Trophoblast cell (in vitro differentiated cells and primary cell): ENCODE measurements around the gene FGD4.

ENCODE experiments used
- DNase-seq, 2 donors: peaks; one replicate each; pipeline ENCODE4 v3.0.0-alpha.2; 2016
- H2AFZ ChIP-seq: 2 replicates; pipeline ENCODE4 v1.6.1; 2013; ENCODE audit warnings: low read length, moderate library complexity, mild to moderate bottlenecking; ENCODE audit not compliant: insufficient read depth, poor library complexity
- H2AK5ac ChIP-seq: 2 replicates; pipeline ENCODE4 v1.6.1; 2013; ENCODE audit warnings: mild to moderate bottlenecking, low read length
- H2BK120ac ChIP-seq: 2 replicates; pipeline ENCODE4 v1.6.1; 2013; ENCODE audit warnings: low read length, mild to moderate bottlenecking, moderate library complexity; ENCODE audit not compliant: insufficient read depth, poor library complexity
- H2BK12ac ChIP-seq: 2 replicates; pipeline ENCODE4 v1.6.1; 2013; ENCODE audit warnings: mild to moderate bottlenecking, low read length, moderate library complexity
- H2BK5ac ChIP-seq: 2 replicates; pipeline ENCODE4 v1.6.1; 2013; ENCODE audit warnings: low read length, low read depth, moderate library complexity, mild to moderate bottlenecking; ENCODE audit not compliant: poor library complexity
- H3K14ac ChIP-seq: 2 replicates; pipeline ENCODE4 v1.6.1; 2013; ENCODE audit warnings: mild to moderate bottlenecking, low read length
- H3K18ac ChIP-seq: 2 replicates; pipeline ENCODE4 v1.6.1; 2013; ENCODE audit warnings: mild to moderate bottlenecking, low read length
- H3K23ac ChIP-seq: 2 replicates; pipeline ENCODE4 v1.6.1; 2013; ENCODE audit warnings: low read length
- H3K27ac ChIP-seq: 2 replicates; pipeline ENCODE4 v1.5.1; 2013; ENCODE audit warnings: low read depth, mild to moderate bottlenecking, inconsistent platforms, low read length, moderate library complexity
- H3K27me3 ChIP-seq: 2 replicates; pipeline ENCODE4 v1.6.1; 2013; ENCODE audit warnings: inconsistent platforms, mild to moderate bottlenecking, low read length, moderate library complexity; ENCODE audit not compliant: insufficient read depth
- H3K36me3 ChIP-seq, 2 experiments: 1 replicate in 1 of 2; 2 replicates in 1 of 2; pipeline ENCODE4 v1.6.1; 2013; ENCODE audit warnings: low read length in 2 of 2, mild to moderate bottlenecking in 2 of 2, moderate library complexity in 1 of 2; ENCODE audit not compliant: insufficient read depth in 2 of 2, control insufficient read depth in 1 of 2
- H3K4ac ChIP-seq: 2 replicates; pipeline ENCODE4 v1.6.1; 2013; ENCODE audit warnings: low read depth, mild to moderate bottlenecking, low read length, moderate library complexity
- H3K4me1 ChIP-seq, 2 experiments: 1 replicate in 1 of 2; 2 replicates in 1 of 2; pipeline ENCODE4 v1.6.1; 2013; ENCODE audit warnings: low read length in 2 of 2, mild to moderate bottlenecking in 2 of 2, moderate library complexity in 1 of 2; ENCODE audit not compliant: insufficient read depth in 2 of 2, control insufficient read depth in 1 of 2
- H3K4me2 ChIP-seq: 2 replicates; pipeline ENCODE4 v1.6.1; 2013; ENCODE audit warnings: inconsistent platforms, mild to moderate bottlenecking, low read length, moderate library complexity
- H3K4me3 ChIP-seq: 2 replicates; pipeline ENCODE4 v1.5.1; 2013; ENCODE audit warnings: mild to moderate bottlenecking, low read depth, low read length, inconsistent platforms
- H3K79me1 ChIP-seq: one replicate; pipeline ENCODE4 v1.6.1; 2013; ENCODE audit warnings: low read length
- H3K79me2 ChIP-seq: 2 replicates; pipeline ENCODE4 v1.6.1; 2013; ENCODE audit warnings: low read length, mild to moderate bottlenecking; ENCODE audit not compliant: control insufficient read depth, insufficient read depth, poor library complexity
- H3K9ac ChIP-seq: 2 replicates; pipeline ENCODE4 v1.6.1; 2013; ENCODE audit warnings: mild to moderate bottlenecking, low read length
- H3K9me3 ChIP-seq: 2 replicates; pipeline ENCODE4 v1.6.1; 2013; ENCODE audit warnings: low read depth, mild to moderate bottlenecking, control low read depth, inconsistent platforms, low read length; ENCODE audit not compliant: insufficient read depth
- H4K12ac ChIP-seq: 2 replicates; pipeline ENCODE4 v1.6.1; 2013; ENCODE audit warnings: low read depth, mild to moderate bottlenecking, low read length, moderate library complexity
- H4K8ac ChIP-seq: 2 replicates; pipeline ENCODE4 v1.6.1; 2013; ENCODE audit warnings: low read depth, mild to moderate bottlenecking, low read length, moderate library complexity
- H4K91ac ChIP-seq: one replicate; pipeline ENCODE4 v1.6.1; 2013; ENCODE audit warnings: low read depth, mild to moderate bottlenecking, low read length, moderate library complexity
- WGBS: extraction: QIAGEN DNeasy Blood & Tissue Kit; methylation state at CpG from one replicate; pipeline ENCODE4 v1.1.7; 2013; ENCODE audit warnings: missing lambda C conversion rate; ENCODE audit not compliant: insufficient read length, insufficient coverage; ENCODE audit errors: extremely low coverage; 5-methylcytosine and 5-hydroxymethylcytosine counted together

FGD4 gene

DNA sequence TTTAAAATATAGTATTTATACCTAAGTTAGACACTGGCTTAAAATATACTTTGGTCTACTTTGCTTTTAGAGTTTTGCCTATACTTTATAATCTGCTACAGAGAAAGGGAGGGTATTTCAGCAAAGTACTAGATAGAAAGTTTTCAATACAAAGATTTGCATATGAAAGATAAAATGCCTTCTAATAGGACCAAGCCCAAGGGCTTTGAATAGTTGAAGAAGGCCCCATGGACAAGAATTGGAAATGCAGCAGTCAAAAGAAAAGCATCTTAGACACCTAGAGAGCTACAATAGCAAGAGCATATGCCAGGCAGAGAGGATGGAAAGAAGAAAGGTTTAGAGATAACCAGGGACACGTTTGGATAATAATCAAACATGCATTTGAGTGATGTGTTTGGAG lies 196.7 kb downstream of the FGD4 start:
- no peak overlapping the region for H3K9ac ChIP-seq
- no peak overlapping the region for H2AK5ac ChIP-seq
- H3K14ac ChIP-seq, result no peak overlapping the region
- no peak overlapping the region for H3K18ac ChIP-seq
- no peaks in the 10 kb centered on the region for H3K79me2 ChIP-seq
- no peak overlapping the region for H4K12ac ChIP-seq
- DNase-seq, result no peak
- no peak overlapping the region for H4K91ac ChIP-seq
- no peaks in the 10 kb centered on the region for H3K36me3 ChIP-seq
- no peaks in the 10 kb centered on the region for H3K79me1 ChIP-seq
- WGBS, result no CpG with 5 or more reads among the region's 1 CpG
- H2BK5ac ChIP-seq, result no peak overlapping the region
- no peak overlapping the region for H3K4ac ChIP-seq
- no peaks in the 10 kb centered on the region for H3K27me3 ChIP-seq
- no peaks in the 10 kb centered on the region for H3K9me3 ChIP-seq
- H3K23ac ChIP-seq, result no peak overlapping the region
- no peak overlapping the region for H2AFZ ChIP-seq
- H3K4me2 ChIP-seq, result no peak overlapping the region
- no peak overlapping the region for H3K27ac ChIP-seq
- H3K4me3 ChIP-seq, result no peak overlapping the region
- no peak overlapping the region for H2BK120ac ChIP-seq
- no peak overlapping the region for H2BK12ac ChIP-seq
- H4K8ac ChIP-seq, result no peak overlapping the region
- no peaks in the 10 kb centered on the region for H3K4me1 ChIP-seq

DNA sequence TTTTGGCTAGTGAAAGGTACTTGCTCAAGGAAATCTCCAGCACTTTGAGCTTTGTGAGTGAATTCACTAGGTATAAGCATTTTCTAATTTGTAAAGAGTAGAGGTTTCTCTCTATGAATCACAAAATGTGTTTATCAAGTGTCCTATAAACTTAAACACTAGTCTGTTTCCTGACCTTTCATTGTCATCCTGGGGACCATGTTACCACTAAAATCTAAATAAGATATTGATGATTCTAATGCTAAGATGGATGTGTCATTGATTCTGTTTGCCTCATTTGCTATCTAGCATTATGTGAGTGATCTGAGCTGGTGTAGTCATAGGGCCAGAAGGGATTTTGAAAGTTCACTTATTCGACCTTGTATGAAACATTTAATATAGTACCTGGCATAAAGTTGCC lies 199.3 kb downstream of the FGD4 start:
- WGBS, result no CpG with 5 or more reads among the region's 1 CpG
- Histone ChIP-seq H3K36me3 (no peaks in the 10 kb centered on the region), H2AK5ac (no peak overlapping the region), H4K91ac (no peak overlapping the region), H3K4me1 (peaks cover 1 to 2% of the 10 kb centered on the region in 2 experiments), H3K4me3 (no peak overlapping the region), H2BK12ac (no peak overlapping the region), H3K27me3 (no peaks in the 10 kb centered on the region), H2AFZ (no peak overlapping the region), H3K27ac (no peak overlapping the region), H3K18ac (no peak overlapping the region), H4K12ac (no peak overlapping the region), H3K9me3 (no peaks in the 10 kb centered on the region), H3K4ac (no peak overlapping the region), H3K4me2 (no peak overlapping the region), H3K79me2 (peaks cover 1% of the 10 kb centered on the region), H2BK5ac (no peak overlapping the region), H3K79me1 (peaks cover 3% of the 10 kb centered on the region), H3K9ac (no peak overlapping the region), H3K23ac (no peak overlapping the region), H2BK120ac (no peak overlapping the region), H3K14ac (no peak overlapping the region), H4K8ac (no peak overlapping the region)
- DNase-seq, result no peak

DNA sequence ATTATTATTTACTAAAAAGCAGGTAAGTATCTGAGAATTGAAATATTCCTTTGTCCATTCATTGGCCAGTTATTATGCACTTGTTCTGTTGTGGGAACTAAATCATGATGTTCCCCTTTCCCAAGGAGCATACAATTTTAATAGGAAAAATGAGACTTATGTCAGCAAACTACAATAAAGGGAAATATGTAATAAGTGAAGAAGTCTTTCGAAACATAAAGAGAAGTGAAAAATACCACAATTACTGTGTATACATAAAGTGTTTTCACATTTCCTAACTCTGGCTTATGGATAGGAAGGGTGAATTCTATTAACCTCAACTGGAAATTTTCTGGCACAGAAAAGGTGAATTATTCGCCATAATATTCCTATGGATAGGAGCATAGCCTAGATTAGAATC lies 201.3 kb downstream of the FGD4 start:
- Histone ChIP-seq H4K91ac (no peak overlapping the region), H3K4me1 (peaks cover 6 to 7% of the 10 kb centered on the region in 2 experiments), H3K23ac (no peak overlapping the region), H4K12ac (no peak overlapping the region), H3K27me3 (no peaks in the 10 kb centered on the region), H3K14ac (no peak overlapping the region), H3K9me3 (no peaks in the 10 kb centered on the region), H2BK5ac (no peak overlapping the region), H3K4ac (no peak overlapping the region), H2BK120ac (no peak overlapping the region), H2AFZ (no peak overlapping the region), H3K79me1 (peaks cover 7% of the 10 kb centered on the region), H3K27ac (no peak overlapping the region), H3K79me2 (peaks cover 4% of the 10 kb centered on the region), H3K36me3 (no peaks in the 10 kb centered on the region), H3K18ac (no peak overlapping the region), H3K4me3 (no peak overlapping the region), H3K9ac (no peak overlapping the region), H2BK12ac (no peak overlapping the region), H3K4me2 (no peak overlapping the region), H4K8ac (no peak overlapping the region), H2AK5ac (no peak overlapping the region)
- WGBS, result no CpG with 5 or more reads among the region's 2 CpGs
- no peak for DNase-seq

DNA sequence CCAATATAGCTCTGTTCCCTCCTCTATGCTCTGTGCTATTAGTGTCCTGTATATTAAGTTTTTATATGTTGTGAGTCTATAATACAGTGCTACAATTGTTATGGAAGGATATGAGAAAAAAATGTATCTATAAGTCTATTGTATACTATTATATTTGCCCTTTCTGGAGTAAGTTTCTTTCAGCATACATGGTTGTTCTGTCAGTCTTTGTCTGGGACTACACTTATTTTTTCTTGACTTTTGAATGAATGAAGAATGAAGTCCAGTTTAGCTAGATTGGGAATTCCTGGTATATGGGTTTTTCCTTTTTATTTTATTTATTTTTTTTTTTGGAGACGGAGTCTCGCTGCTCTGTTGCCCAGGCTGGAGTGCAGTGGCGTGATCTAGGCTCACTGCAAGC lies 203.7 kb downstream of the FGD4 start:
- Histone ChIP-seq H4K8ac (no peak overlapping the region), H2BK5ac (no peak overlapping the region), H3K4me1 (peaks cover 6 to 10% of the 10 kb centered on the region in 2 experiments), H2AFZ (no peak overlapping the region), H3K4me3 (no peak overlapping the region), H4K91ac (no peak overlapping the region), H3K36me3 (no peaks in the 10 kb centered on the region), H2AK5ac (no peak overlapping the region), H3K14ac (no peak overlapping the region), H3K79me1 (peaks cover 7% of the 10 kb centered on the region), H2BK12ac (no peak overlapping the region), H3K23ac (no peak overlapping the region), H3K27me3 (no peaks in the 10 kb centered on the region), H2BK120ac (no peak overlapping the region), H4K12ac (no peak overlapping the region), H3K18ac (no peak overlapping the region), H3K4me2 (no peak overlapping the region), H3K9me3 (no peaks in the 10 kb centered on the region), H3K27ac (no peak overlapping the region), H3K9ac (no peak overlapping the region), H3K4ac (no peak overlapping the region), H3K79me2 (peaks cover 4% of the 10 kb centered on the region)
- DNase-seq, result no peak
- no CpG with 5 or more reads among the region's 3 CpGs for WGBS
